Retinal pigment epithelial cell (primary cell): Measurements from ENCODE around the gene TGM2.

Experiments used
- DNase-seq: peaks from one replicate; pipeline ENCODE4 v3.0.0-alpha.2; 2010; ENCODE audit warnings: low read depth
- H3K4me3 ChIP-seq: 2 replicates; pipeline ENCODE4 v1.5.1; 2011; ENCODE audit warnings: mild to moderate bottlenecking, low read length, control low read depth, moderate library complexity
- TF ChIP-seq, protein P1 (sequence below): conservative IDR thresholded peaks from 2 replicates; pipeline ENCODE4 v1.5.1; 2011; ENCODE audit warnings: low read depth, low read length, control low read depth, inconsistent platforms

Gene TGM2

DNA sequence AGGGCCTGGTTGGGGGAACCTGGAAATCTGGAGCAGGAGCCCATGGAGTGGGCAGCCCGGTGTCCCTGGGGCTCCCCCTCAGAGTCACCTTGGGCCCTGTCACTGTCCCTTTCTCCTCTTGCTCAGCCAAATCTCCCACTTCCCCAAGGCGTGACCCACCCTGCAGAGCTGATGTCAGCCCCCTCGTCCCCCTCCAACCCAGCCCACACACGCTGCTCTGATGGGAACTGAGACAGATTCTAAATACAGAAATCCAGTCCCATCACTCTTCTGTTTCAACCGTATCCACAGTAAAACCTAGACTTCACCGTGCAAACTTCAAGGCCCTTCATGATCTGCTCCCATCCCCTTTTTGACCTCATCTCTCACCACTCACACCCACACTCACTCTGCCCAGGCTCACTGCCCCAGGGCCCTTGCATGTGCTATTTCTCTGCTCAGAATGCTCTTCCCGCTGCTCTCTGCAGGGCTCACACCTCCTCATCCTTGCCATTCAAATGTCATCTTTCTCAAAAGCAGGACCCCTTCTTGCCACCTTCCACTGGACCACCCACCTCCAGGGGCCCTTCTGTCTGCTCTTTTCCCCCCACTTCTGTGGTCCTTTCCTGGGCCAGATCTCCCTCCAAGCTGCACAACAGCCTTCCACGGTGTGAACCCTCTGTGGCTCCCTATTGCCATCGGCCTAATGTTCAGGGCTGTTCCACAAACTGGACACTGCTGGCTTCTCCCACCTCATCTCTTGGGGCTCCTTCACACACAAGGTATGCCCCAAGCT is 16.6 kb downstream of the TGM2 start:
- TF ChIP-seq, protein P1, sequence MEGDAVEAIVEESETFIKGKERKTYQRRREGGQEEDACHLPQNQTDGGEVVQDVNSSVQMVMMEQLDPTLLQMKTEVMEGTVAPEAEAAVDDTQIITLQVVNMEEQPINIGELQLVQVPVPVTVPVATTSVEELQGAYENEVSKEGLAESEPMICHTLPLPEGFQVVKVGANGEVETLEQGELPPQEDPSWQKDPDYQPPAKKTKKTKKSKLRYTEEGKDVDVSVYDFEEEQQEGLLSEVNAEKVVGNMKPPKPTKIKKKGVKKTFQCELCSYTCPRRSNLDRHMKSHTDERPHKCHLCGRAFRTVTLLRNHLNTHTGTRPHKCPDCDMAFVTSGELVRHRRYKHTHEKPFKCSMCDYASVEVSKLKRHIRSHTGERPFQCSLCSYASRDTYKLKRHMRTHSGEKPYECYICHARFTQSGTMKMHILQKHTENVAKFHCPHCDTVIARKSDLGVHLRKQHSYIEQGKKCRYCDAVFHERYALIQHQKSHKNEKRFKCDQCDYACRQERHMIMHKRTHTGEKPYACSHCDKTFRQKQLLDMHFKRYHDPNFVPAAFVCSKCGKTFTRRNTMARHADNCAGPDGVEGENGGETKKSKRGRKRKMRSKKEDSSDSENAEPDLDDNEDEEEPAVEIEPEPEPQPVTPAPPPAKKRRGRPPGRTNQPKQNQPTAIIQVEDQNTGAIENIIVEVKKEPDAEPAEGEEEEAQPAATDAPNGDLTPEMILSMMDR: no peak
- no peak overlapping the region for H3K4me3 ChIP-seq
- no peak for DNase-seq

DNA sequence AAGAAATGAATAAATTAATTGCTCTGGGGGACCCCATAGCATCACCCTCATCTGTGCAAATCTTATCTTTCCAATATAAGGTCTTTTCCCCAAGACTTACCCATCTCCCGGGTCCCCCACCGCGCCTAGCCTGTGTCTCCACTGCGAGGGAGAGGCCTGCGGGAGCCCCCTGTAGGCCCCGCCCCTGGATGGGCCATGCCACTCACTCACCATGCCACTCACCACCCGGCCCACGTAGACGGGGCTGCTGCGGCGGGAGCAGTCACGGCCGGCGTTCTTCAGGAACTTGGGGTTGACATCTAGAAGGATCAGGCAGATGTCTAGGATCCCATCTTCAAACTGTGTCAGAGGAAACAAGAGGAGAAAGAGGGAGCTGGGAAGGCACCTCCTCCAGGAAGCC is 17.3 kb downstream of the TGM2 start:
- DNase-seq: no peak
- TF ChIP-seq, protein P1: no peak
- H3K4me3 ChIP-seq: no peak overlapping the region

GRCh38 chr20:38147163-38147562 is 17.9 kb downstream of the TGM2 start:
- no peak for DNase-seq
- no peak overlapping the region for H3K4me3 ChIP-seq
- TF ChIP-seq, protein P1: no peak

DNA sequence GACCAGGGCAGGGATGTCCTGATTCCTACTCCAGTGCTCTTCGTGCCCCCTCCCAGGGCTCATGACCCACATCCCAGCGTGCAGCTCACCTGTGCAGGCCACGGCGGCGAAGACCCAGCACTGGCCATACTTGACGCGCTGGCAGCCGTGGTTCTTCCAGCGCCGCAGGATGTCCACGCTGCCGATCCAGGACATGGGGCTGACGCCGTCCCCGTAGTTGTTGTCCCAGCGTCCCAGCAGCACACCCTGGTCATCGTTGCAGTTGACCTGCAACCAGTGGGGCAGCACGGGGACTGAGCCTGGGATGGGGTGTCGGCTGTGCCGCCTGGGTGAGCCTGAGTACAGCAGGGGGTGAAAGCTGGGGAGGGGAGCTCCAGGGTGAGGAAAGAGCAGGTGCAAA is 18.4 kb downstream of the TGM2 start:
- TF ChIP-seq, protein P1: no peak
- DNase-seq: no peak
- no peak overlapping the region for H3K4me3 ChIP-seq

DNA sequence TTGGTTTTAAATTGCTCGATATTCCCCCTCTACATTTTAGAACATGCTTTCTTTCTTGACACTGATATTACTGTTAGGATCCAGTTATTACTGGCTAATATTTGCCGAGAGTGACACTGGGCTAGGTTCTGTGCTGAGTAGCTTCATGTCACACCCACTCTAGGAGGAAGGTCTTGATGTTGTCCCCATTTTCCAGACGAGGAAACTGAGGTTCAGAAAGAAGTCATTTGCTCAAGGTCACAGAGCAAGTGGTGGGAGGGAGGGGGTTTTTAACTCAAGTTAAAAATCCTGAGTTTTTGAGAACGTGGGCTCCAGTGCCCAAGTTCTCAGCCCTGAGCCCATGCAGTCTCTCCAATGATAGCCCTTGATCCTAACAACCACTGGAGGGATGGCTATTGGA is 18.9 kb downstream of the TGM2 start:
- DNase-seq: no peak
- no peak overlapping the region for H3K4me3 ChIP-seq
- TF ChIP-seq, protein P1: no peak

GRCh38 chr20:38145729-38146075 is 19.4 kb downstream of the TGM2 start:
- no peak for DNase-seq
- H3K4me3 ChIP-seq: no peak overlapping the region
- TF ChIP-seq, protein P1: no peak

GRCh38 chr20:38144974-38145728 is 19.9 kb downstream of the TGM2 start:
- no peak for DNase-seq
- H3K4me3 ChIP-seq: no peak overlapping the region
- TF ChIP-seq, protein P1: no peak
